A549 (cell line): Measurements from ENCODE around the gene FBH1. TPM values are rescaled to one million over a fixed set of nuclear protein-coding genes. Genes with fewer than 3 reads are reported as not detected.

ENCODE experiments used
- ATAC-seq, 2 experiments: fragments of 200-7000 bp in 1 of 2; fragments of >200 bp in 1 of 2; cut with Nextera tagmentation in 1 of 2; cut with Tn5 transposase in 1 of 2; 3 replicates each; pipeline versions ENCODE4 v1.8.0 to v1.9.1; 2018 to 2020; ENCODE audit warnings: mild to moderate bottlenecking in 1 of 2, moderate library complexity in 1 of 2
- CTCF ChIA-PET: fragments of 300-600 bp; sonication (Branson Sonifier 250); formaldehyde crosslinking; extraction: SDS; loops from one replicate; lab custom pipeline; 2021; ENCODE audit warnings: antibody characterized with exemption, inconsistent platforms; lab: Yijun Ruan, JAX
- POLR2A ChIA-PET: fragments of 350-600 bp; formaldehyde crosslinking; extraction: SDS; loops from one replicate; lab custom pipeline; 2021; ENCODE audit warnings: antibody characterized with exemption, inconsistent platforms; lab: Yijun Ruan, JAX
- DNase-seq, 2 experiments: peaks; one replicate each; pipeline versions ENCODE4 v3.0.0 to v3.0.0-alpha.2; 2011 to 2016; ENCODE audit warnings: low read depth in 1 of 2, low spot score in 1 of 2
- FAIRE-seq: peaks from 2 replicates; lab custom pipeline; 2011; peaks lifted over from hg19 to GRCh38; lab: Jason Lieb, UNC
- H3K27ac ChIP-seq, 2 experiments: fragments of >200 bp; sonication (Bioruptor Twin); formaldehyde crosslinking; 3 replicates each; pipeline ENCODE4 v1.5.1; 2016 to 2017
- H3K4me1 ChIP-seq: fragments of >200 bp; sonication (Bioruptor Twin); formaldehyde crosslinking; 3 replicates; pipeline ENCODE4 v1.6.1; 2016
- H3K4me2 ChIP-seq: fragments of >200 bp; sonication (Bioruptor Twin); formaldehyde crosslinking; 3 replicates; pipeline ENCODE4 v1.6.1; 2016
- H3K4me3 ChIP-seq: fragments of >200 bp; sonication (Bioruptor Twin); formaldehyde crosslinking; 3 replicates; pipeline ENCODE4 v1.5.1; 2016
- H3K9me3 ChIP-seq: fragments of >200 bp; sonication (Bioruptor Twin); formaldehyde crosslinking; 3 replicates; pipeline ENCODE4 v1.6.1; 2016
- ATOH8 ChIP-seq: fragments of 250-450 bp; sonication (Bioruptor Pico); IDR thresholded peaks from 2 replicates; pipeline ENCODE4 v1.5.0; 2020; ENCODE audit warnings: low read depth, mild to moderate bottlenecking, moderate library complexity
- BCL3 ChIP-seq: fragments of >200 bp; sonication (Bioruptor Twin); formaldehyde crosslinking; IDR thresholded peaks from 3 replicates; pipeline ENCODE4 v1.6.1; 2016
- CEBPB ChIP-seq, 2 experiments: fragments of >200 bp in 1 of 2; sonication (Bioruptor Twin) in 1 of 2; formaldehyde crosslinking in 1 of 2; IDR thresholded peaks; 2 replicates each; pipeline ENCODE4 v1.6.1; 2012 to 2016
- CHD4 ChIP-seq: fragments of 200-600 bp; sonication (generic); IDR thresholded peaks from 2 replicates; pipeline ENCODE4 v1.6.1; 2016; ENCODE audit warnings: antibody characterized with exemption, mild to moderate bottlenecking, borderline replicate concordance
- HDAC2 ChIP-seq: fragments of 200-600 bp; sonication (generic); IDR thresholded peaks from 2 replicates; pipeline ENCODE4 v1.6.1; 2016
- HMGXB4 ChIP-seq: fragments of 250-450 bp; sonication (Bioruptor Pico); IDR thresholded peaks from 2 replicates; pipeline ENCODE4 v1.5.0; 2021; ENCODE audit warnings: mild to moderate bottlenecking, moderate library complexity, borderline replicate concordance
- JUN ChIP-seq, 2 experiments: fragments of >200 bp; sonication (Bioruptor Twin); formaldehyde crosslinking; IDR thresholded peaks; 2 replicates in 1 of 2; 3 replicates in 1 of 2; pipeline ENCODE4 v1.6.1; 2016 to 2017
- MAFK ChIP-seq: fragments of 450-650 bp; IDR thresholded peaks from 2 replicates; pipeline ENCODE4 v1.6.1; 2014; ENCODE audit not compliant: partially characterized antibody
- MAZ ChIP-seq: fragments of 150-350 bp; IDR thresholded peaks from 2 replicates; pipeline ENCODE4 v1.6.1; 2014; ENCODE audit warnings: antibody characterized with exemption, low read depth, low read length, borderline replicate concordance
- MYC ChIP-seq: IDR thresholded peaks from 2 replicates; pipeline ENCODE4 v1.6.1; 2012; ENCODE audit warnings: mild to moderate bottlenecking, inconsistent platforms, low read length, improper control_type of control experiment, borderline replicate concordance
- NPAS2 ChIP-seq: fragments of 250-450 bp; sonication (Bioruptor Pico); IDR thresholded peaks from 2 replicates; pipeline ENCODE4 v1.8.0; 2022; ENCODE audit warnings: mild to moderate bottlenecking, moderate library complexity, borderline replicate concordance
- NR3C1 ChIP-seq: fragments of >200 bp; sonication (Bioruptor Twin); formaldehyde crosslinking; IDR thresholded peaks from 3 replicates; pipeline ENCODE4 v1.6.1; 2017
- POLR2A ChIP-seq: IDR thresholded peaks from 2 replicates; pipeline ENCODE4 v1.6.1; 2012; ENCODE audit warnings: mild to moderate bottlenecking, low read length
- POLR2AphosphoS2 ChIP-seq: conservative IDR thresholded peaks from 2 replicates; pipeline ENCODE4 v1.6.1; 2012; ENCODE audit warnings: low read length, improper control_type of control experiment, inconsistent platforms
- RAD21 ChIP-seq, 2 experiments: fragments of >200 bp in 1 of 2; sonication (Bioruptor Twin) in 1 of 2; formaldehyde crosslinking in 1 of 2; IDR thresholded peaks in 1 of 2; conservative IDR thresholded peaks in 1 of 2; 2 replicates in 1 of 2; 3 replicates in 1 of 2; pipeline ENCODE4 v1.6.1; 2012 to 2018; ENCODE audit warnings: inconsistent platforms in 1 of 2
- RCOR1 ChIP-seq: fragments of 150-350 bp; IDR thresholded peaks from 2 replicates; pipeline ENCODE4 v1.6.1; 2014; ENCODE audit warnings: antibody characterized with exemption, low read length, low read depth
- RNF2 ChIP-seq: fragments of 200-600 bp; sonication (generic); IDR thresholded peaks from 2 replicates; pipeline ENCODE4 v1.6.1; 2016; ENCODE audit warnings: low read depth, mild to moderate bottlenecking, antibody characterized with exemption, moderate library complexity, borderline replicate concordance
- USF2 ChIP-seq: fragments of 450-650 bp; IDR thresholded peaks from 2 replicates; pipeline ENCODE4 v1.6.1; 2014; ENCODE audit warnings: antibody characterized with exemption
- ZC3H11A ChIP-seq: fragments of 450-650 bp; IDR thresholded peaks from 2 replicates; pipeline ENCODE4 v1.6.1; 2014; ENCODE audit warnings: antibody characterized with exemption, mild to moderate bottlenecking
- ZFP36 ChIP-seq: fragments of 450-650 bp; IDR thresholded peaks from 2 replicates; pipeline ENCODE4 v1.6.1; 2014; ENCODE audit warnings: borderline replicate concordance; ENCODE audit not compliant: partially characterized antibody
- ZNF302 ChIP-seq: fragments of 250-450 bp; sonication (Bioruptor Pico); IDR thresholded peaks from 2 replicates; pipeline ENCODE4 v1.9.0; 2021; ENCODE audit warnings: inconsistent platforms, mild to moderate bottlenecking, moderate library complexity
- WGBS: methylation state at CpG from one replicate; pipeline ENCODE4 v1.1.6; 2017; ENCODE audit errors: missing lambda C conversion rate; 5-methylcytosine and 5-hydroxymethylcytosine counted together
- polyA plus RNA-seq, 4 experiments: library from polyadenylated mRNA; depleted of rRNA in 3 of 4; stranded (reverse); fragments of >200 nt; fragmentation: RNase III in 1 of 4; extraction: RNeasy Plus Mini Kit Qiagen cat#74134 plus additional on column Dnase treatment in 1 of 4; gene quantifications; 2 replicates in 3 of 4; 3 replicates in 1 of 4; pipeline ENCODE4 v1.2.3, GENCODE V29; 2011 to 2017

Gene FBH1
- polyA plus RNA-seq, 2 of the 4 experiments (the other 2 are of a cell fraction), result 43.9 to 56.5 TPM

DNA sequence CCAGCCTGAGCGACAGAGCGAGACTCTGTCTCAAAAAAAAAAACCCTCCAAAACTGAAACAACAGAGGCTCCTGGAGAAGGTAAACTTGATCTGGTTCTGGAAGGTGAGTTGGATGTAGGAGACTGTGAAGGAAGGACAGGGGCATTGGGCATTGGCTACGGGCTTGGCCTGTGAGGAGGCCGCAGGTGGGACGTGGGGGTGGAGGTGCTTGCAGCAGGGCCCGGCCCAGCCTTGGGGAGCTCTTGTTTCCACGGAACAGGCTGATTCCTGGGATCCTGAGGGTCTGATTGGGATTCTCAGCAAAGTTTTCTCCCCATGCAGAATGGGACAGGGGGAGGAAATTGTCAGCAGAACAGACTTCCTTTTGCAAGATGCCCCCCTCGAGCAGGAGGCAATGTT, 56.7 kb downstream of the FBH1 start:
- FAIRE-seq, result no peak
- H3K9me3 ChIP-seq, result no peaks in the 10 kb centered on the region
- no peak for ATAC-seq
- H3K27ac ChIP-seq, result no peak overlapping the region
- peaks cover 32% of the 10 kb centered on the region for H3K4me1 ChIP-seq
- no peak overlapping the region for H3K4me3 ChIP-seq
- ChIA-PET CTCF (interaction anchor here (0.7 to 1.5 kb wide), 2 partner anchors 163 to 455 kb away, joined by 3 read pairs; no protein-coding TSS in a partner anchor), POLR2A (no interaction called here)
- DNase-seq, result no peak
- TF ChIP-seq ZFP36 (no peak), POLR2A (no peak), MYC (no peak), HDAC2 (no peak), NPAS2 (CRISPR knock-in tag) (no peak), MAZ (no peak), ATOH8 (CRISPR knock-in tag) (no peak), ZNF302 (CRISPR knock-in tag) (no peak), MAFK (no peak), BCL3 (no peak), HMGXB4 (CRISPR knock-in tag) (no peak), CHD4 (no peak), NR3C1 (no peak), POLR2AphosphoS2 (no peak), JUN (IDR thresholded peaks at IDR 0.05) (no peak), ZC3H11A (no peak), RNF2 (no peak), RAD21 (conservative IDR thresholded peaks at IDR 0.05 in 1 of 2, IDR thresholded peaks at IDR 0.05 in 1 of 2) (no peak), USF2 (no peak), RCOR1 (no peak)
- H3K4me2 ChIP-seq, result no peak overlapping the region
- 68% methylated on average over 8 of the region's 8 CpGs for WGBS

DNA sequence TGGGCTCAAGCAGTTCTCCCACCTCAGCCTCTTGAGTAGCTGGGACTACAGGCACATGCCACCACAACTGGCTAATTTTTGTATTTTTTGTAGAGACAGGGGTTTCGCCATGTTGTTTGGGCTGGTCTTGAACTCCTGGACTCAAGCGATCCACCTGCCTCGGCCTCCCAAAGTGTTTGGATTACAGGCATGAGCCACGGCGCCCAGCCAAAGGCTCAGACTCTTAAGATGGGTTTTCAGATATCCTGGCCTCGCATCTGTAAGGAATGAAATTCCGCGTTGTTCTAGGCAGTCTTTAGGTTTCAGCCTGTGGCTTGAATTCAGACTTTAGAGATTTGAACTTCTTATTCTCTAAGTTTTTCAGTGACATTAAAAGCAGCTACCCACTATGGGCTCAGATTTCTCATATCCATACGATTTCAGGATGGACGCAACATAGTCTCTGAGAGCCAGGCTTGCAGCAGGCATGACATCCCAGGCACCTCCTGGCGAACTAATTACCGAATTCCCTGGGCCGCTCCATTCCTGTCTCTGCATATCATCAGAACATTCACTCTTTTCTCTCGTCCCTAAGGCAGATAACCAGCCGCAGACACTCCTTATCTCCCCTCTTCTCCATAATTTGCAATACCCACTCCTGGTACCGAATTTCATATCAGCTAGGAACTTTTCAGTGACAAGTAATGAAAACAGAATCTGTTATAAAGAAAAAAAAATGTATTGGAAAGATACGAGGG, 57.6 kb downstream of the FBH1 start:
- ChIA-PET POLR2A (no interaction called here), CTCF (interaction anchor here (0.7 to 1.9 kb wide), 4 partner anchors 66 to 454 kb away, joined by 3 to 13 read pairs (median 3); no protein-coding TSS in a partner anchor)
- ATAC-seq (no peak), FAIRE-seq (no peak), DNase-seq (no peak)
- TF ChIP-seq MAFK (no peak), CEBPB (IDR thresholded peaks at IDR 0.05) (no peak)
- Histone ChIP-seq H3K4me3 (no peak overlapping the region), H3K4me2 (no peak overlapping the region), H3K27ac (no peak overlapping the region), H3K9me3 (no peaks in the 10 kb centered on the region), H3K4me1 (peaks cover 32% of the 10 kb centered on the region)
- 82% methylated on average over 17 of the region's 17 CpGs for WGBS
